HG03571 (cell line): ENCODE results near the gene KIAA0586.
"Not testable (repeated sequence)": the region's sequence is repeated elsewhere in the genome, so short reads cannot be mapped to it uniquely, and the experiment has no call there.

Source experiments
- ATAC-seq: cut with Tn5 transposase; IDR thresholded peaks from one replicate; pipeline ENCODE4 v1.9.1; 2021; ENCODE audit not compliant: unreplicated experiment

The KIAA0586 gene

GRCh38 chr14:58463147-58463546 lies 35.6 kb downstream of the KIAA0586 start:
- ATAC-seq: no peak

GRCh38 chr14:58464652-58465051 lies 37.1 kb downstream of the KIAA0586 start:
- no peak for ATAC-seq

GRCh38 chr14:58465421-58465820 lies 37.9 kb downstream of the KIAA0586 start:
- no peak for ATAC-seq

- ATAC-seq: no peak
Measured at GRCh38 chr14:58466459-58466858, 38.9 kb downstream of the KIAA0586 start.

- no peak for ATAC-seq
Measured at GRCh38 chr14:58467575-58467974, 40.1 kb downstream of the KIAA0586 start.

- ATAC-seq: no peak
Measured at GRCh38 chr14:58469309-58469708, 41.8 kb downstream of the KIAA0586 start.

- no peak for ATAC-seq
Measured at GRCh38 chr14:58476320-58476719, 48.8 kb downstream of the KIAA0586 start.

- no peak for ATAC-seq
Measured at GRCh38 chr14:58477653-58478052, 50.1 kb downstream of the KIAA0586 start.

GRCh38 chr14:58478329-58478728 lies 50.8 kb downstream of the KIAA0586 start:
- ATAC-seq: not testable (repeated sequence)

- ATAC-seq: no peak
Measured at GRCh38 chr14:58479975-58480374, 52.5 kb downstream of the KIAA0586 start.

GRCh38 chr14:58484176-58484575 lies 56.7 kb downstream of the KIAA0586 start:
- ATAC-seq: no peak

GRCh38 chr14:58488550-58488949 lies 61.0 kb downstream of the KIAA0586 start:
- ATAC-seq: no peak

- no peak for ATAC-seq
Measured at GRCh38 chr14:58491593-58491992, 64.1 kb downstream of the KIAA0586 start.

GRCh38 chr14:58492044-58492443 lies 64.5 kb downstream of the KIAA0586 start:
- no peak for ATAC-seq

GRCh38 chr14:58501214-58501816 lies 73.8 kb downstream of the KIAA0586 start:
- ATAC-seq: peak; percentile 75

- ATAC-seq: no peak
Measured at GRCh38 chr14:58513272-58513671, 85.8 kb downstream of the KIAA0586 start.

GRCh38 chr14:58517592-58517991 lies 90.1 kb downstream of the KIAA0586 start:
- ATAC-seq: no peak

GRCh38 chr14:58525691-58526090 lies 98.2 kb downstream of the KIAA0586 start:
- not testable (repeated sequence) for ATAC-seq

- no peak for ATAC-seq
Measured at GRCh38 chr14:58533446-58533845, 105.9 kb downstream of the KIAA0586 start.

- no peak for ATAC-seq
Measured at GRCh38 chr14:58535044-58535443, 107.5 kb downstream of the KIAA0586 start.

- ATAC-seq: no peak
Measured at GRCh38 chr14:58537004-58537403, 109.5 kb downstream of the KIAA0586 start.

- no peak for ATAC-seq
Measured at GRCh38 chr14:58540749-58541632, 113.5 kb downstream of the KIAA0586 start.
